SK-N-SH (cell line): ENCODE results near the gene OR52K2. TPM values are rescaled to one million over a fixed set of nuclear protein-coding genes. Genes with fewer than 3 reads are reported as not detected.

Experiments used
- CTCF ChIA-PET: fragments of 300-600, 350-600 bp; formaldehyde crosslinking; extraction: SDS; loops from one replicate; lab custom pipeline; 2021; lab: Yijun Ruan, JAX
- POLR2A ChIA-PET: fragments of 350-600 bp; sonication (Branson Sonifier 250); formaldehyde crosslinking; extraction: SDS; loops from one replicate; lab custom pipeline; 2020; ENCODE audit warnings: antibody characterized with exemption, inconsistent platforms; lab: Yijun Ruan, JAX
- DNase-seq: peaks from one replicate; pipeline ENCODE4 v3.0.0; 2012
- H2AFZ ChIP-seq: fragments of 200-600 bp; sonication (generic); 2 replicates; pipeline ENCODE4 v1.8.1; 2016; ENCODE audit warnings: antibody characterized with exemption, mild to moderate bottlenecking, low read depth
- H3F3A ChIP-seq: fragments of 200-600 bp; sonication (generic); replicated peaks from 2 replicates; pipeline ENCODE3; 2016; ENCODE audit warnings: antibody characterized with exemption, mild to moderate bottlenecking; ENCODE audit not compliant: insufficient read depth
- H3K27ac ChIP-seq, 2 experiments: fragments of 200-500 bp in 1 of 2; fragments of 200-600 bp in 1 of 2; sonication (Bioruptor generic) in 1 of 2; sonication (generic), shearing (Covaris generic) in 1 of 2; 2 replicates each; pipeline versions ENCODE4 v1.5.1 to v1.6.1; 2014 to 2016; ENCODE audit warnings: low read depth in 2 of 2, inconsistent platforms in 1 of 2, low read length in 1 of 2, mild to moderate bottlenecking in 1 of 2, mixed read lengths in 1 of 2
- H3K27me3 ChIP-seq: fragments of 200-600 bp; sonication (generic), shearing (Covaris generic); 2 replicates; pipeline ENCODE4 v1.6.1; 2016; ENCODE audit warnings: mixed run types; ENCODE audit not compliant: insufficient read depth
- H3K36me3 ChIP-seq, 2 experiments: fragments of 200-500 bp in 1 of 2; fragments of 200-600 bp in 1 of 2; sonication (Bioruptor generic) in 1 of 2; sonication (generic) in 1 of 2; replicated peaks in 1 of 2; 2 replicates each; pipeline versions ENCODE3 to v1.5.1; 2014 to 2016; ENCODE audit warnings: low read length in 1 of 2, mild to moderate bottlenecking in 1 of 2; ENCODE audit not compliant: insufficient read depth in 2 of 2, control insufficient read depth in 1 of 2
- H3K4me1 ChIP-seq, 2 experiments: fragments of 200-500 bp in 1 of 2; fragments of 200-600 bp in 1 of 2; sonication (Bioruptor generic) in 1 of 2; sonication (generic), shearing (Covaris generic) in 1 of 2; 2 replicates each; pipeline versions ENCODE4 v1.5.1 to v1.6.1; 2014 to 2016; ENCODE audit warnings: low read depth in 1 of 2, low read length in 1 of 2, mixed run types in 1 of 2; ENCODE audit not compliant: insufficient read depth in 2 of 2, control insufficient read depth in 1 of 2
- H3K4me2 ChIP-seq: fragments of 200-600 bp; sonication (generic), shearing (Covaris generic); 2 replicates; pipeline ENCODE4 v1.6.1; 2017; ENCODE audit warnings: mixed run types
- H3K4me3 ChIP-seq, 2 experiments: fragments of 200-500 bp in 1 of 2; fragments of 200-600 bp in 1 of 2; sonication (Bioruptor generic) in 1 of 2; sonication (generic), shearing (Covaris generic) in 1 of 2; 2 replicates each; pipeline versions ENCODE4 v1.5.1 to v1.8.1; 2014 to 2016; ENCODE audit warnings: low read depth in 2 of 2, inconsistent platforms in 1 of 2, low read length in 1 of 2, mild to moderate bottlenecking in 1 of 2, mixed read lengths in 1 of 2, moderate library complexity in 1 of 2
- H3K79me2 ChIP-seq: fragments of 200-600 bp; sonication (generic); 2 replicates; pipeline ENCODE4 v1.8.1; 2017; ENCODE audit warnings: mild to moderate bottlenecking; ENCODE audit not compliant: insufficient read depth
- H3K9ac ChIP-seq: fragments of 200-600 bp; sonication (generic); 2 replicates; pipeline ENCODE4 v1.6.1; 2017; ENCODE audit warnings: mixed run types
- H3K9me2 ChIP-seq: fragments of 200-600 bp; sonication (generic); 2 replicates; pipeline ENCODE4 v1.6.1; 2017; ENCODE audit warnings: mixed run types
- H3K9me3 ChIP-seq: fragments of 200-600 bp; sonication (generic); 2 replicates; pipeline ENCODE4 v1.6.1; 2017; ENCODE audit warnings: mixed run types, mild to moderate bottlenecking, moderate library complexity
- H4K20me1 ChIP-seq: fragments of 200-600 bp; sonication (generic); 2 replicates; pipeline ENCODE4 v1.6.1; 2017; ENCODE audit warnings: mild to moderate bottlenecking, mixed run types; ENCODE audit not compliant: insufficient read depth
- CHD2 ChIP-seq: fragments of 150-350 bp; IDR thresholded peaks from 2 replicates; pipeline ENCODE4 v1.6.1; 2018; ENCODE audit warnings: low read length; ENCODE audit not compliant: partially characterized antibody
- EZH2phosphoT487 ChIP-seq: fragments of 200-600 bp; sonication (generic); IDR thresholded peaks from 2 replicates; pipeline ENCODE4 v1.6.1; 2017; ENCODE audit warnings: low read depth, mixed run types, mild to moderate bottlenecking, antibody characterized with exemption, moderate library complexity, borderline replicate concordance
- FOXJ3 ChIP-seq: sonication (generic); formaldehyde crosslinking; IDR thresholded peaks from 2 replicates; pipeline ENCODE4 v1.5.1; 2020; ENCODE audit warnings: mild to moderate bottlenecking, missing genetic modification reagents
- FOXM1 ChIP-seq: IDR thresholded peaks from 2 replicates; pipeline ENCODE4 v1.4.0; 2012; ENCODE audit warnings: low read depth, mild to moderate bottlenecking
- GABPA ChIP-seq: IDR thresholded peaks from 2 replicates; pipeline ENCODE4 v1.4.0; 2012; ENCODE audit warnings: low read depth, mild to moderate bottlenecking
- GATA2 ChIP-seq: sonication (generic); formaldehyde crosslinking; IDR thresholded peaks from 2 replicates; pipeline ENCODE4 v1.5.0; 2020; ENCODE audit warnings: mild to moderate bottlenecking, missing genetic modification reagents
- JUND ChIP-seq: IDR thresholded peaks from 2 replicates; pipeline ENCODE4 v1.4.0; 2012
- MEF2A ChIP-seq: IDR thresholded peaks from 2 replicates; pipeline ENCODE4 v1.4.0; 2012; ENCODE audit warnings: low read depth, borderline replicate concordance
- NFIC ChIP-seq: IDR thresholded peaks from 2 replicates; pipeline ENCODE4 v1.4.0; 2012; ENCODE audit warnings: borderline replicate concordance
- NRF1 ChIP-seq: IDR thresholded peaks from 2 replicates; pipeline ENCODE4 v1.6.1; 2012; ENCODE audit warnings: low read depth, mild to moderate bottlenecking, low read length
- PBX3 ChIP-seq: IDR thresholded peaks from 2 replicates; pipeline ENCODE4; 2012
- POLR2AphosphoS5 ChIP-seq: IDR thresholded peaks from 2 replicates; pipeline ENCODE4 v1.6.1; 2012; ENCODE audit warnings: low read depth, low read length
- RFX5 ChIP-seq: IDR thresholded peaks from 2 replicates; pipeline ENCODE4 v1.6.1; 2012; ENCODE audit warnings: mild to moderate bottlenecking, improper control_type of control experiment, low read length
- RXRA ChIP-seq: IDR thresholded peaks from 2 replicates; pipeline ENCODE4 v1.4.0; 2012; ENCODE audit warnings: low read depth, mild to moderate bottlenecking, borderline replicate concordance
- TAF1 ChIP-seq: IDR thresholded peaks from 2 replicates; pipeline ENCODE4 v1.6.1; 2012; ENCODE audit warnings: low read depth, mild to moderate bottlenecking, low read length, moderate library complexity, borderline replicate concordance
- TCF12 ChIP-seq: IDR thresholded peaks from 2 replicates; pipeline ENCODE4 v1.4.0; 2012
- TEAD4 ChIP-seq: IDR thresholded peaks from 2 replicates; pipeline ENCODE4 v1.4.0; 2012; ENCODE audit warnings: mild to moderate bottlenecking, borderline replicate concordance; ENCODE audit not compliant: insufficient read depth
- YY1 ChIP-seq: IDR thresholded peaks from 2 replicates; pipeline ENCODE4 v1.4.0; 2012; ENCODE audit warnings: low read depth, mild to moderate bottlenecking
- WGBS: methylation state at CpG from one replicate; pipeline ENCODE4 v1.1.6; 2017; ENCODE audit warnings: low lambda C conversion rate; 5-methylcytosine and 5-hydroxymethylcytosine counted together
- polyA plus RNA-seq, 3 experiments: library from polyadenylated mRNA; depleted of rRNA; stranded (reverse); fragments of >200 nt; gene quantifications; 2 replicates each; pipeline ENCODE4 v1.2.3, GENCODE V29; 2012
- TF ChIP-seq, protein P1 (sequence below): IDR thresholded peaks from 2 replicates; pipeline ENCODE4 v1.4.0; 2012; ENCODE audit warnings: low read depth, borderline replicate concordance
- TF ChIP-seq, protein P2 (sequence below): fragments of 150-350 bp; IDR thresholded peaks from 2 replicates; pipeline ENCODE4 v1.6.1; 2016; ENCODE audit warnings: mild to moderate bottlenecking, low read depth, low read length

Gene OR52K2
- polyA plus RNA-seq, 1 of the 3 experiments (the other 2 are of a cell fraction): not detected

DNA sequence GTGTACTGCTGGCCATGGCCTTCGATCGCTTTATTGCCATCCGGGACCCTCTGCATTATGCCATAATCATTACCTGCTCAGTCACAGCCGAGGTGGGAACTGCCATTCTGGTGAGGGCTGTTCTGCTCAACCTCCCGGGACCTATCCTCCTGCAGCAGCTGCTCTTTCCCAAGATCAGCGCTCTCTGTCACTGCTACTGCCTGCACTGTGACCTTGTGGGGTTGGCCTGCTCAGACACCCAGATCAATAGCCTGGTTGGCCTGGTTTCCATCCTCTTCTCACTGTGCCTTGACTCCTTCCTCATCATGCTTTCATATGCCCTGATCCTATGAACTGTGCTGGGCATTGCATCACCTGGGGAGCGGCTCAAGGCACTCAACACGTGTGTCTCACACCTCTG, 30.7 kb upstream of the OR52K2 start:
- no peak for TF ChIP-seq EZH2phosphoT487
- TF ChIP-seq RFX5: no peak
- TF ChIP-seq FOXJ3: no peak
- TF ChIP-seq PBX3: no peak
- TF ChIP-seq CHD2: no peak
- no peak for TF ChIP-seq TEAD4
- no peak for TF ChIP-seq YY1
- no peak for TF ChIP-seq MEF2A
- no peak for TF ChIP-seq TCF12
- TF ChIP-seq, protein P1, sequence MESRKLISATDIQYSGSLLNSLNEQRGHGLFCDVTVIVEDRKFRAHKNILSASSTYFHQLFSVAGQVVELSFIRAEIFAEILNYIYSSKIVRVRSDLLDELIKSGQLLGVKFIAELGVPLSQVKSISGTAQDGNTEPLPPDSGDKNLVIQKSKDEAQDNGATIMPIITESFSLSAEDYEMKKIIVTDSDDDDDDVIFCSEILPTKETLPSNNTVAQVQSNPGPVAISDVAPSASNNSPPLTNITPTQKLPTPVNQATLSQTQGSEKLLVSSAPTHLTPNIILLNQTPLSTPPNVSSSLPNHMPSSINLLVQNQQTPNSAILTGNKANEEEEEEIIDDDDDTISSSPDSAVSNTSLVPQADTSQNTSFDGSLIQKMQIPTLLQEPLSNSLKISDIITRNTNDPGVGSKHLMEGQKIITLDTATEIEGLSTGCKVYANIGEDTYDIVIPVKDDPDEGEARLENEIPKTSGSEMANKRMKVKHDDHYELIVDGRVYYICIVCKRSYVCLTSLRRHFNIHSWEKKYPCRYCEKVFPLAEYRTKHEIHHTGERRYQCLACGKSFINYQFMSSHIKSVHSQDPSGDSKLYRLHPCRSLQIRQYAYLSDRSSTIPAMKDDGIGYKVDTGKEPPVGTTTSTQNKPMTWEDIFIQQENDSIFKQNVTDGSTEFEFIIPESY: no peak
- no peak for TF ChIP-seq TAF1
- no peak for TF ChIP-seq NRF1
- no peak for TF ChIP-seq GABPA
- TF ChIP-seq NFIC: no peak
- TF ChIP-seq, protein P2, sequence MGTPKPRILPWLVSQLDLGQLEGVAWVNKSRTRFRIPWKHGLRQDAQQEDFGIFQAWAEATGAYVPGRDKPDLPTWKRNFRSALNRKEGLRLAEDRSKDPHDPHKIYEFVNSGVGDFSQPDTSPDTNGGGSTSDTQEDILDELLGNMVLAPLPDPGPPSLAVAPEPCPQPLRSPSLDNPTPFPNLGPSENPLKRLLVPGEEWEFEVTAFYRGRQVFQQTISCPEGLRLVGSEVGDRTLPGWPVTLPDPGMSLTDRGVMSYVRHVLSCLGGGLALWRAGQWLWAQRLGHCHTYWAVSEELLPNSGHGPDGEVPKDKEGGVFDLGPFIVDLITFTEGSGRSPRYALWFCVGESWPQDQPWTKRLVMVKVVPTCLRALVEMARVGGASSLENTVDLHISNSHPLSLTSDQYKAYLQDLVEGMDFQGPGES: no peak
- TF ChIP-seq FOXM1: no peak
- no peak for TF ChIP-seq POLR2AphosphoS5
- no peak for TF ChIP-seq RXRA
- no peak for TF ChIP-seq GATA2 (CRISPR knock-in tag)
- TF ChIP-seq JUND: no peak
- H2AFZ ChIP-seq: no peak overlapping the region
- POLR2A ChIA-PET: no interaction called here
- no peaks in the 10 kb centered on the region for H3K9me2 ChIP-seq
- 4% methylated on average over 5 of the region's 8 CpGs for WGBS
- no peaks in the 10 kb centered on the region for H4K20me1 ChIP-seq
- no peak overlapping the region for H3K4me3 ChIP-seq
- DNase-seq: no peak
- H3K27ac ChIP-seq: no peak overlapping the region
- H3K36me3 ChIP-seq: no peaks in the 10 kb centered on the region
- H3K9ac ChIP-seq: no peak overlapping the region
- H3K27me3 ChIP-seq: no peaks in the 10 kb centered on the region; the same call in 1 of the 2 replicates
- no peaks in the 10 kb centered on the region for H3F3A ChIP-seq
- CTCF ChIA-PET: no interaction called here
- H3K9me3 ChIP-seq: no peaks in the 10 kb centered on the region
- H3K79me2 ChIP-seq: no peaks in the 10 kb centered on the region
- H3K4me1 ChIP-seq: no peaks in the 10 kb centered on the region
- H3K4me2 ChIP-seq: no peak overlapping the region
